GM21717 (cell line): ENCODE results near the gene INTS3.
A peak's percentile ranks its signal among the peaks of the same experiment; 100 is the strongest.

Experiments
- ATAC-seq: cut with Tn5 transposase; IDR thresholded peaks from one replicate; pipeline ENCODE4 v1.9.1; 2021; ENCODE audit warnings: mild to moderate bottlenecking, moderate library complexity; ENCODE audit not compliant: unreplicated experiment

The INTS3 gene, protein sequence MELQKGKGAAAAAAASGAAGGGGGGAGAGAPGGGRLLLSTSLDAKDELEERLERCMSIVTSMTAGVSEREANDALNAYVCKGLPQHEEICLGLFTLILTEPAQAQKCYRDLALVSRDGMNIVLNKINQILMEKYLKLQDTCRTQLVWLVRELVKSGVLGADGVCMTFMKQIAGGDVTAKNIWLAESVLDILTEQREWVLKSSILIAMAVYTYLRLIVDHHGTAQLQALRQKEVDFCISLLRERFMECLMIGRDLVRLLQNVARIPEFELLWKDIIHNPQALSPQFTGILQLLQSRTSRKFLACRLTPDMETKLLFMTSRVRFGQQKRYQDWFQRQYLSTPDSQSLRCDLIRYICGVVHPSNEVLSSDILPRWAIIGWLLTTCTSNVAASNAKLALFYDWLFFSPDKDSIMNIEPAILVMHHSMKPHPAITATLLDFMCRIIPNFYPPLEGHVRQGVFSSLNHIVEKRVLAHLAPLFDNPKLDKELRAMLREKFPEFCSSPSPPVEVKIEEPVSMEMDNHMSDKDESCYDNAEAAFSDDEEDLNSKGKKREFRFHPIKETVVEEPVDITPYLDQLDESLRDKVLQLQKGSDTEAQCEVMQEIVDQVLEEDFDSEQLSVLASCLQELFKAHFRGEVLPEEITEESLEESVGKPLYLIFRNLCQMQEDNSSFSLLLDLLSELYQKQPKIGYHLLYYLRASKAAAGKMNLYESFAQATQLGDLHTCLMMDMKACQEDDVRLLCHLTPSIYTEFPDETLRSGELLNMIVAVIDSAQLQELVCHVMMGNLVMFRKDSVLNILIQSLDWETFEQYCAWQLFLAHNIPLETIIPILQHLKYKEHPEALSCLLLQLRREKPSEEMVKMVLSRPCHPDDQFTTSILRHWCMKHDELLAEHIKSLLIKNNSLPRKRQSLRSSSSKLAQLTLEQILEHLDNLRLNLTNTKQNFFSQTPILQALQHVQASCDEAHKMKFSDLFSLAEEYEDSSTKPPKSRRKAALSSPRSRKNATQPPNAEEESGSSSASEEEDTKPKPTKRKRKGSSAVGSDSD

DNA sequence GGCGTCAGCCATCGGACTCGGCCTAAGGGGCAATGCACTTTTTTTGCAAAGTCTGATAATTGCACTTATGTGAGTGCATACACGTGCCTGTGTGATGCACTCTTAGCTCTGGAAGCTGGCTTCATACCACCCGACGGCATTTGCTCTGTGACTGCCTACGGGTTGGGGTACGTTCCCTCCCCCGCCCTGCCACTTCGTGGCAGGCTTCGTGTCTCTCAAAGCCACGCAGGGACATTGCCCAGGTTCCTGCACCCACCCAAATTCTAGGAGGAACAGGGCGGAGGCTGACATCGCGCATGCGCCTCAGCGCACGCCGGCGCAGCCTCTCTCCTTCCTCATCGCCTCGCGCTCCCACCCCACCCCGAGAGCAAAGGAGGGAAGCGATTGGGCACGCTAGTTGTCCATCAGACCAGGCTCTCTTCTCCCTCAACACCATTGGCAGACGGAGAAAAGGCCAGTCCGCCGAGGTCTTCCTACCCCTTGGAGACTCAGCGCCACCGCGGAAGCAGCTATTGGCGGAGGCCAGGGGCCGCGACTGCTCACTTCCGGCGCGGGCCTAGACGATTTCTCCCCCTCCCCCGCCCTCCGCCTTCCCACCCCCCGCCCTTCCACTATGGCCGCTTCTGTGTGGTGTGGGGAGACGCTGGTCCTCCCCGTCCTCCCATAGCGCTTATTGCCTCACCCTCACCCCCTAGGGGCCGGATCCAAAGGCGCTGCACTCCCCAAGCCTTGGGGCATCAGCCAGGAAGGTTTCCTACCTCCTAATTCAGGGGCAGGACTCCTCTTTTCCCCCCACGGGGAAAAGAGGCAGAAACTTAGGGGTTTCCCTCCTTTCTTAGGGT is at the start of gene INTS3:
Gene INTS3, plus strand, starts transcription at position 588 of the 842 bp plus-strand sequence. CDS start 585 bp downstream, outside the sequence.
- peak; percentile 85 for ATAC-seq

DNA sequence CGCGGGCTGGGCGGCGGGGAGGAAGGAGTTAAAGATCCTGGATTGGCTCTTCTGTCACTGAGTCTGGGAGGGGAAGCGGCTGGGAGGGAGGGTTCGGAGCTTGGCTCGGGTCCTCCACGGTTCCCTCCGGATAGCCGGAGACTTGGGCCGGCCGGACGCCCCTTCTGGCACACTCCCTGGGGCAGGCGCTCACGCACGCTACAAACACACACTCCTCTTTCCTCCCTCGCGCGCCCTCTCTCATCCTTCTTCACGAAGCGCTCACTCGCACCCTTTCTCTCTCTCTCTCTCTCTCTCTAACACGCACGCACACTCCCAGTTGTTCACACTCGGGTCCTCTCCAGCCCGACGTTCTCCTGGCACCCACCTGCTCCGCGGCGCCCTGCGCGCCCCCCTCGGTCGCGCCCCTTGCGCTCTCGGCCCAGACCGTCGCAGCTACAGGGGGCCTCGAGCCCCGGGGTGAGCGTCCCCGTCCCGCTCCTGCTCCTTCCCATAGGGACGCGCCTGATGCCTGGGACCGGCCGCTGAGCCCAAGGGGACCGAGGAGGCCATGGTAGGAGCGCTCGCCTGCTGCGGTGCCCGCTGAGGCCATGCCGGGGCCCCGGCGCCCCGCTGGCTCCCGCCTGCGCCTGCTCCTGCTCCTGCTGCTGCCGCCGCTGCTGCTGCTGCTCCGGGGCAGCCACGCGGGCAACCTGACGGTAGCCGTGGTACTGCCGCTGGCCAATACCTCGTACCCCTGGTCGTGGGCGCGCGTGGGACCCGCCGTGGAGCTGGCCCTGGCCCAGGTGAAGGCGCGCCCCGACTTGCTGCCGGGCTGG is 49.1 kb upstream of the INTS3 start, which contains the start of gene NPR1:
Gene NPR1, plus strand, starts transcription at position 170 of the 818 bp plus-strand sequence. Its CDS starts 421 bp downstream, at position 591.
- ATAC-seq, result no peak

DNA sequence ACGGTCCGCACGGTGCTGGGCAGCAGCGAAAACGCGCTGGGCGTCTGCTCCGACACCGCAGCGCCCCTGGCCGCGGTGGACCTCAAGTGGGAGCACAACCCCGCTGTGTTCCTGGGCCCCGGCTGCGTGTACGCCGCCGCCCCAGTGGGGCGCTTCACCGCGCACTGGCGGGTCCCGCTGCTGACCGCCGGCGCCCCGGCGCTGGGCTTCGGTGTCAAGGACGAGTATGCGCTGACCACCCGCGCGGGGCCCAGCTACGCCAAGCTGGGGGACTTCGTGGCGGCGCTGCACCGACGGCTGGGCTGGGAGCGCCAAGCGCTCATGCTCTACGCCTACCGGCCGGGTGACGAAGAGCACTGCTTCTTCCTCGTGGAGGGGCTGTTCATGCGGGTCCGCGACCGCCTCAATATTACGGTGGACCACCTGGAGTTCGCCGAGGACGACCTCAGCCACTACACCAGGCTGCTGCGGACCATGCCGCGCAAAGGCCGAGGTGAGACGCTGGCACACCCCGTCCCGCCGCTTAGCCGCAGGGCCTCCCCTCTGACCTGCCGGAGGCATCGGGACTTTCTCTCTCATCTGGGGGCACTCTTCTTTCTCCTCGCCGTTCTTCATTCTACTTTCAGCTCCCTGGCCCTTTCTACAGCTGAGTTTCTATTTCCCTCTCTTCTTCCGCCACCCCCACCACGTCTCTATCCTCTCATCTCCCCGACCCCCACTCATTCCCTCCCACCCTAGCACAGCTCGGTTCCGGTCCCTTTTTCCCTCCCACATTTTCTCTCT is 48.3 kb upstream of the INTS3 start:
- no peak for ATAC-seq

DNA sequence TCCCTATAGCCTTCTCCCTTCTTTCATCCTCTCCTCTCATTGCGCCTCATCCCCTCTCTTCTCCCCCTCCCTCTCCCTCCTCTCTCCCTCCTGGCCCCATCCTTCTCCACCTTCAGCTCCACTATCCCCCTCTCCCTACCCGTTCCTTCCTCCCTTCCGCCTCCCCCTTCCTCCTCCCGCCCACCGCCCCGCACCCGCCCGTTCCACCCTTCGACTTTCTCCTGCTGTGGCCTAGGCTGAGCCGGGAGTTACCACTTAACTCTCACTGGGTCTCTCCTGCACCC is 47.8 kb upstream of the INTS3 start:
- ATAC-seq, result no peak

DNA sequence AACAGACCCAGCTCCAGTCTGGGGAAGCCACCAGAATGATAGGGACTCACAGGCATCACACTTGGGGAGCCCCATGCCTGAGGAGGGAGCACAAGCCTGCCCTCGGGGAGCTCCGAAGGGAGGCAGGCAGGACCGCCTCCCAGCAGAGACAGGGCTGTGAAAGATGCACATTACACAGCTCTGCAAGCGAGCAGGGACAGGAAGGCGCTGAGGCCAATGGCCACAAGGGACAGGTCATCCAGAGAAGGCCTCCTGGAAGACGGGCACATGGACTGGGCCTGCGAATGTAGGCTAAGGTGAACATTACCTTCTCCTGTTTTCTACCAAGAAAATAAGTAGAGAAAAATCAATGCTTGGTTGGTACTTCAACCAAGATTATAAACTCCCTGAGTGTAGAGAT is 45.1 kb upstream of the INTS3 start:
- ATAC-seq, result no peak

DNA sequence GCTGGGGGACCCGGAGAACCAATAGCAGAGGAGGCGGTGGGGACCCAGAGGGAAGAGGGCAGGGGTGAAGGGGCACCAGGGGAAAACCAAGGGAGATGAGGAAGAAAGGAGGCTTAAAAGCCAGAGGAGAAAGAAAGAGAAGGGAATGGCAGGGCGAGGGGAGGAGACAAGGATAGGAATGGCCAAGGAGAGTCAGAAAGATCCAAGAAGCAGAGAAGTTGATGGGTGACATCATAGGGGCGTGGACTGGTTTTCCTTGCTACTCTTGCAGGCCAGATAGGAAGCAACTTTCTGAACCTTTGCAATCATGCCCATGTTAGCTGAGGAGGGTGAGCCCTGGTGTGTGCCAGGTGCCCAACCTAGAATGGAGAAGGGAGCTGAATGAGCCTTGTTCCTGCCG is 44.0 kb upstream of the INTS3 start:
- no peak for ATAC-seq

DNA sequence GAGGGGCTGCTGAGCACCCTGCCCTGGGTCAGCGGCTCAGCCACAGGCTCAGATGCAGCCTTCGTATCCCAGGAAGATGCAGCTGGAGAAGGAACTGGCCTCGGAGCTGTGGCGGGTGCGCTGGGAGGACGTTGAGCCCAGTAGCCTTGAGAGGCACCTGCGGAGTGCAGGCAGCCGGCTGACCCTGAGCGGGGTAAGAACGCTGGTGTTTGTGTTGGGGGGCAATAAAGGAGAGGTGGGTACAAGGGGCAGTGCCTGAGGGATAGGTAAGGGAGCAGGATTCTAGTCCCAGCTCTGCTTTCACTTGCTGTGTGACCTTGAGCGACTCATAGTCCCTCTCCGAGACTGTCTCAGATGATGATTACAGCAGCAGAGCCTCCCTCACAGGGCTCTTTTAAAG is 43.0 kb upstream of the INTS3 start:
- no peak for ATAC-seq

DNA sequence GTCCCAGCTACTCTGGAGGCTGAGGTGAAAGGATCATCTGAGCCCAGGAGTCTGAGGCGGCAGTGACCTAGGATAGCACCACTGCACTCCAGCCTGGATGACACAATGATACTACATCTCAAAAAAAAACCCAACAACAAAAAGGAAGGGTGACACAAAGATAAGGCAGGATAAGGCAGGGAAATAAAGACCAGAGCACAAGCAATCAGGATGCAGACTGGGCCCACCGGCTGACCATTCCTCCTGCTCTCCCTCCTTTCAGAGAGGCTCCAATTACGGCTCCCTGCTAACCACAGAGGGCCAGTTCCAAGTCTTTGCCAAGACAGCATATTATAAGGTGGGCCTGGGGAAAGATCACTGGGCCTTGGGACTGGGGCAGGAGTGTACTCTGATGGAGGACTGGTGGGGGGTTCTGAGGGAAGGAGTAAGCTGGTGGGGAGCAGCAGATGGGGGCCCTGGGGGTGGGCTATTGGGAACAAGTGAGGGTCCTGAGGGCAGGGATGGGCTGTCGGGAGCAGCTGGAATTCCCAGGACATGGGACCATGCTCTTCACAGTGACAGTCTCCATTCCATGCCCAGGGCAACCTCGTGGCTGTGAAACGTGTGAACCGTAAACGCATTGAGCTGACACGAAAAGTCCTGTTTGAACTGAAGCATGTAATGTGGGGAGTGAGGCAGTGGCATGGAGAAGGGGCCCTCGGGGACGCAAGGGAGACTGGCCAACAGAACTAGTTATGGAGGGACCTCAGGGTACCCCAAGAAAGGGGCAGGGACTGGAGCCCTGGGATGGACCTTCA is 42.1 kb upstream of the INTS3 start:
- no peak for ATAC-seq

DNA sequence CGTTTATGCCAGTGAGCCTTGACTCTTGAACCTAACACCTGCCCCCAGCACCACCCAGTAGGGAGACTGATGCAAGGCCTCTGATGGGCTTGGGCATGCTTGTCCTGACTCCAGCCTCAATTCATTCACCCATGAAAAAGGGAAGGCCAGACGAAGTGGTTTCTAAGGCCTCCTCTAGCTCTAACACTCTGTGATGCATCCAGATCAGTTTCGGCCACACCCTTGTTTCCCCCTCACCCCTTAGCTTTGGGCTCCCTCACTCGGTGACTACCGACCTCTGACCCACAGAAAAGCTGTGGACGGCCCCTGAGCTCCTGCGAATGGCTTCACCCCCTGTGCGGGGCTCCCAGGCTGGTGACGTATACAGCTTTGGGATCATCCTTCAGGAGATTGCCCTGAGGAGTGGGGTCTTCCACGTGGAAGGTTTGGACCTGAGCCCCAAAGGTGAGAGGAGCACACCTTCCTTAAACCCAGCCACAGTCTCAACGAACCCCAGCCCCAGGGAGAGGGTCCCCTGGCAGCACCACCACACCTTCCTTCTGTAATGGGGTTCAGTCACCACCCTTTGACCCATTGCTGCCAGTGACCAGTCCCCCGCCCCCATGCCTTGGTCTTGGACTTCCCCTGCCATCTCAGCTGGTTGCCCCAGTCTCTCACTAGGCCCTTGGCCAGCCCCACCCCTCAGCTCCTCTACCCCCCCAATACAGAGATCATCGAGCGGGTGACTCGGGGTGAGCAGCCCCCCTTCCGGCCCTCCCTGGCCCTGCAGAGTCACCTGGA is 40.3 kb upstream of the INTS3 start:
- no peak for ATAC-seq

DNA sequence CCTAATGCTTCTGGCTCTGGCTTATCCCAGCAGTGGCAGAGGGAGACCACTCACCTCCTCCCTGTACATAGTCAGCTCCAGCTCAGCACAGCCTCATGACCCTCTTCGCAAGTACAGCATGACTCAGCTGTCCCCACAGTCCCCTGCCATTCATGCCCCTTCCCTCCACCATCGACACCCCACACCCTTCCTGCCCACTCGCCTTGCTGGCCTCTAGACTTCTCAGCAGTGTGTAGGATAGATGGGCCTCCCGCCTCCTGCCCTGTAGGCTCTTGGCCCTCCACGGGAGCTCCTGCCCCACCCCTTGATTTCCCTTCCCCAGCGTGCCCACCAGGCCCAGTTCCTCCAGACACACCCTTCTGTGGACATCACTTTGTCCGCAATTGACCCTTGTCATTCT is 39.6 kb upstream of the INTS3 start:
- ATAC-seq, result no peak

DNA sequence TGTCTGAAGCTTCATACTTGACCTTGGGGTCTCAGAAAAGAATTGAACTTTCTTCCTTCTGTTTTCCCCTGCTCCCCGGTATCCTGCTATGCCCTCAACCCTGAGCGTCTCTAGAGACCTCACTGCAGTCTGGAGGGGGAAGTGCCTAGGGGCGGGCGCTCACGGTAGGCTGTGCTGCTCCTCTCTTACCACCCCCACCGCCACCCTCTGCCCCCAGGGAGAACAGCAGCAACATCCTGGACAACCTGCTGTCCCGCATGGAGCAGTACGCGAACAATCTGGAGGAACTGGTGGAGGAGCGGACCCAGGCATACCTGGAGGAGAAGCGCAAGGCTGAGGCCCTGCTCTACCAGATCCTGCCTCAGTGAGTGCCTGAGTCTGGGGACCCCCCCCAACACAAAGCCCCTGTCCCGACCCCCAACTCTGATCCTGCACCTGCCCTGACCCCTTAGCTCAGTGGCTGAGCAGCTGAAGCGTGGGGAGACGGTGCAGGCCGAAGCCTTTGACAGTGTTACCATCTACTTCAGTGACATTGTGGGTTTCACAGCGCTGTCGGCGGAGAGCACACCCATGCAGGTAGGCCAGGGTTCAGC is 39.0 kb upstream of the INTS3 start:
- ATAC-seq, result no peak

DNA sequence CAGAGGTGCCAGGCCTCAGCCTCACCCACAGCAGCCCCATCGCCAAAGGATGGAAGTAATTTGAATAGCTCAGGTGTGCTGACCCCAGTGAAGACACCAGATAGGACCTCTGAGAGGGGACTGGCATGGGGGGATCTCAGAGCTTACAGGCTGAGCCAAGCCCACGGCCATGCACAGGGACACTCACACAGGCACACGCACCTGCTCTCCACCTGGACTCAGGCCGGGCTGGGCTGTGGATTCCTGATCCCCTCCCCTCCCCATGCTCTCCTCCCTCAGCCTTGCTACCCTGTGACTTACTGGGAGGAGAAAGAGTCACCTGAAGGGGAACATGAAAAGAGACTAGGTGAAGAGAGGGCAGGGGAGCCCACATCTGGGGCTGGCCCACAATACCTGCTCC is 34.4 kb upstream of the INTS3 start:
- ATAC-seq, result no peak

DNA sequence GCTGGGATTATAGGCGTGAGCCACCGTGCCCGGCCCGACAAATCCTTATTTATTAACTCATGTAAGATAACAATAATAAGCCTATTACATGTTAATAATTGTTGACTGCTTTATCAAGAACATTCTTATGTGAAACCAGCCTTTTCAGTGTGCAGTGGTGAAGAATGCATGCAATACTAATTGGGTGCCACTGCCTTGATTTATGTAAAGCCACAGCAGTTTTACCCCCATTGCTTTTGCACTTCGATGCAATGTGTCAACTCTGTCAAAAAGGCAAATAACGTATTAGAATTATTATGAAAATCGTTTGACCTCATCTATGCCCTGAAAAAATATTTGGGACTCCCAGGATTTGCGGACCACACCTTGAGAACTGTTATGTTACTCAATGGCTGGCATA is 31.1 kb upstream of the INTS3 start:
- no peak for ATAC-seq

DNA sequence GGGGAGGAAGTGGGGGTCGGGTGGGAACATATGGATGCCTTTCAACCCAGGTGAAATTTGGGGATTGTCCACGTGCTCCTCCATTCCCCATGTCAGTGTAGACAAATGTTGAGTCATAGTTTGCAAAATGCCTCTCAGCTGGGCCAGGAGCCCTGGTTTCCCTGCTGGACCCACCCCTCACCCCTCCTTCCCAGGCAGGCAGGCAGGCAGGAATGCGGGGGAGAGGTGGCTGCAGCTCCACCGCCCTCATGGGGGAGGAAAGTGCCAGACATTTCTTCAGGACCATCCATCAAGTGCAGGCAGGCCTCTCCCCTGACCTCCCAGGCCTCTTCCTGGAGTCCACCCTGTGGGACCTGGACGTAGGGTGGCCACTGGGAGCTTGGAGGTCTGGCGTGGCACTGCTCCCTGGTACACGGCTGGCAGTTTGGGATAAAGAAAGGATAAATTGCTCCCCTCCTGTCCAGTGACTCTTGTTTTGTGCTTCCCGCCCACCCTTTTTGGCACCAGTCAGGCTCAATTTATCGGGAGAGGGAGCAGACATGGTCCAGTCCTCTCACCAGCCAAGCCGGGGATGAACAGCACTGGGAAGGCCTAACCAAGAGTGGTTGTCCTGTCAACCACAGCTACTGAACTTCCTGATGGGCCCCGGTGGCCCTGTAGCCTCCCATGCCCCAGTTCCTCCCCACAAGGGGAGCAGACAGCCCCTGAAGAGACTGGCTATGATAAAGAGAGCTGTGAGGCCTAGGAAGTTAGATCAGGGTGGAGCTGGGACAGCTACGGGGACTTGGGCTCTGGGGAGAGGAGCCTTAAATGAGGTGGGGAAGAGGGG is 30.4 kb upstream of the INTS3 start:
- ATAC-seq, result no peak

DNA sequence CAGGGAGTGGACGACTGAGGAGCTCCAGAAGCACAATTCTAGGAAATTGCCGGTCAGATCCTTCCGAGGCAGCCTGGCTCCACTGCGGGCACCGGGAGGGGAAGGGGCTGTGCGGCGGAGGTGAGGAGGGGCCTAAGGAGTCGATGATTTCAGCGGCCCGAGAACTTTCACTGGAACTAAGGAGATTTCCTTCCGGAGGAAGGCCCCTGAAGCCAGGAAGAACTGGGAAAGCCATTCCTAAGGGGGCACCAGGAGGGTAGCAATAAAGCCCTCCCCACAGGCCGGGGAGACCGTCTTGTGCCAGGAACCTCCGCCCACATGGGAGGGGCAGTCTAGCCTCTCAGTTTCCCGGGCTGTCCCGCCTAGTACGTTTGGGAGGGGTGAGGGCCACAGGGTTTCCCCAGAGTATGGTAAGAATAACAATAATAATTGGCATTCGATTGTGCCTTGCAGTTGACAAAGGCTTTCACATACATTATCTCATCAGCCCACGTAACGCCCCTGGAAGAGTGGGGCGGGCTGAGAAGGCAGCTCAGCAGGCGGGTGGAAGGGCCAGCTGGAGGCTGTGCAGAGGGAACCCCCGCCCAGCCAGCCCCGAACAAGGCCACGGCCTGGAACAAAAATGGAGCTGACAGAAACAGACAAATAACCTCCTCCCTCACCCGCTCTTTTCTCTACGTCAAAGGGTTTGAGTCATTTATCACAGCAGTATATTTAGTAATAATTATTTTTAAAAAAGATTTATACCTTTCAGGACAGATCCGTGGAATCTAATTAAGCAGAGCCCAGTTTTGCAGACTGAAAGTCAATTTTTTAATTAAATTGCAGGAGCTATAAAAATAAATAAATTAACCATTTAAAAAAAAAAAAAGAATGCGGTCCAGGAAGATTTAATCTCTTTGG is 29.6 kb upstream of the INTS3 start:
- no peak for ATAC-seq
